Progenitor cell of endocrine pancreas (in vitro differentiated cells): ENCODE measurements around the gene NUDT12. TPM values are rescaled to one million over a fixed set of nuclear protein-coding genes. Genes with fewer than 3 reads are reported as not detected.

Experiments
- DNase-seq: peaks from one replicate; pipeline ENCODE4 v3.0.0; 2021; ENCODE audit warnings: low spot score; ENCODE audit not compliant: unreplicated experiment
- H3K27ac Mint-ChIP-seq: 2 replicates; pipeline ENCODE4 v1.8.0; 2021; ENCODE audit warnings: mild to moderate bottlenecking, moderate library complexity, mixed read lengths
- H3K27me3 Mint-ChIP-seq: 2 replicates; pipeline ENCODE4 v1.8.0; 2021; ENCODE audit warnings: mixed read lengths
- H3K36me3 Mint-ChIP-seq: 2 replicates; pipeline ENCODE4 v1.8.0; 2022; ENCODE audit warnings: mixed read lengths; ENCODE audit not compliant: insufficient read depth
- H3K4me1 Mint-ChIP-seq: 2 replicates; pipeline ENCODE4 v1.8.0; 2021; ENCODE audit warnings: low read depth, mixed read lengths
- H3K4me3 Mint-ChIP-seq: 2 replicates; pipeline ENCODE4 v1.8.0; 2021; ENCODE audit warnings: low read depth, mild to moderate bottlenecking, moderate library complexity, mixed read lengths
- H3K9me3 Mint-ChIP-seq: 2 replicates; pipeline ENCODE4 v1.8.0; 2021; ENCODE audit warnings: low read depth, mixed read lengths
- CTCF ChIP-seq: fragments of 200-600 bp; sonication (generic); IDR thresholded peaks from one replicate; pipeline ENCODE4 v1.5.0; 2021; ENCODE audit warnings: antibody characterized with exemption, mild to moderate bottlenecking; ENCODE audit not compliant: unreplicated experiment
- total RNA-seq: library from RNA; stranded (reverse); gene quantifications from 2 replicates; pipeline ENCODE4 v1.2.1, GENCODE V29; 2021

NUDT12 gene
- total RNA-seq, 1 donor from 2014 or later, result 13.0 TPM

- no peak overlapping the region for H3K27ac Mint-ChIP-seq
- H3K36me3 Mint-ChIP-seq, result no peaks in the 10 kb centered on the region
- no peak for DNase-seq
- no peaks in the 10 kb centered on the region for H3K9me3 Mint-ChIP-seq
- TF ChIP-seq CTCF, result peak; percentile 69
- H3K4me3 Mint-ChIP-seq, result no peak overlapping the region
- peaks cover 9% of the 10 kb centered on the region for H3K27me3 Mint-ChIP-seq
- H3K4me1 Mint-ChIP-seq, result peaks cover 7% of the 10 kb centered on the region
These were observed 24.7 kb upstream of the NUDT12 start for GRCh38 chr5:103587185-103587748.

GRCh38 chr5:103582364-103582763 is 19.8 kb upstream of the NUDT12 start:
- no peaks in the 10 kb centered on the region for H3K9me3 Mint-ChIP-seq
- DNase-seq, result no peak
- no peaks in the 10 kb centered on the region for H3K36me3 Mint-ChIP-seq
- H3K4me3 Mint-ChIP-seq, result no peak overlapping the region
- TF ChIP-seq CTCF, result peak; percentile 73
- H3K27me3 Mint-ChIP-seq, result peaks cover 2% of the 10 kb centered on the region
- no peak overlapping the region for H3K27ac Mint-ChIP-seq
- peaks cover 7% of the 10 kb centered on the region for H3K4me1 Mint-ChIP-seq

- Mint-ChIP-seq H3K27me3 (no peaks in the 10 kb centered on the region), H3K4me1 (peaks cover 13% of the 10 kb centered on the region), H3K36me3 (no peaks in the 10 kb centered on the region), H3K27ac (no peak overlapping the region), H3K9me3 (peaks cover 7% of the 10 kb centered on the region), H3K4me3 (no peak overlapping the region)
- TF ChIP-seq CTCF, result no peak
- DNase-seq, result no peak
These were observed 10.8 kb upstream of the NUDT12 start for GRCh38 chr5:103573411-103573810.

GRCh38 chr5:103572454-103572853 is 9.9 kb upstream of the NUDT12 start:
- Mint-ChIP-seq H3K27ac (no peak overlapping the region), H3K9me3 (peaks cover 9% of the 10 kb centered on the region), H3K4me3 (no peak overlapping the region), H3K36me3 (no peaks in the 10 kb centered on the region), H3K4me1 (peaks cover 13% of the 10 kb centered on the region), H3K27me3 (no peaks in the 10 kb centered on the region)
- no peak for TF ChIP-seq CTCF
- no peak for DNase-seq

GRCh38 chr5:103571730-103572129 is 9.1 kb upstream of the NUDT12 start:
- H3K4me3 Mint-ChIP-seq, result no peak overlapping the region
- no peak overlapping the region for H3K27ac Mint-ChIP-seq
- TF ChIP-seq CTCF, result no peak
- peaks cover 11% of the 10 kb centered on the region for H3K9me3 Mint-ChIP-seq
- no peak for DNase-seq
- no peaks in the 10 kb centered on the region for H3K27me3 Mint-ChIP-seq
- peaks cover 13% of the 10 kb centered on the region for H3K4me1 Mint-ChIP-seq
- no peaks in the 10 kb centered on the region for H3K36me3 Mint-ChIP-seq
